Thoracic aorta (tissue), 2 donors: Measurements from ENCODE around the gene METTL13. TPM values are rescaled to one million over a fixed set of nuclear protein-coding genes. Genes with fewer than 3 reads are reported as not detected.

Experiments
- ATAC-seq: fragments of 150-250 bp; one replicate; pipeline ENCODE4 v1.8.0; 2017; ENCODE audit warnings: low read depth; ENCODE audit not compliant: insufficient number of reproducible peaks, low FRiP score
- DNase-seq: peaks from one replicate; pipeline ENCODE4 v3.0.0-alpha.2; 2020; ENCODE audit warnings: low spot score
- H3K27ac ChIP-seq, 2 donors: fragments of 200-600 bp; sonication (generic); 1 replicate in 1 of 2; 2 replicates in 1 of 2; pipeline ENCODE4 v1.5.1; 2016; ENCODE audit warnings: mild to moderate bottlenecking in 2 of 2, moderate library complexity in 2 of 2
- H3K27me3 ChIP-seq: fragments of 200-600 bp; sonication (generic); replicated peaks from 2 replicates; pipeline ENCODE4 v1.6.0; 2016; ENCODE audit warnings: mild to moderate bottlenecking; ENCODE audit not compliant: insufficient read depth
- H3K36me3 ChIP-seq: fragments of 200-600 bp; sonication (generic); one replicate; pipeline ENCODE4 v1.5.1; 2016
- H3K4me1 ChIP-seq, 2 donors: fragments of 200-600 bp; sonication (generic); 1 replicate in 1 of 2; 2 replicates in 1 of 2; pipeline versions ENCODE4 v1.5.1 to v1.6.0; 2016; ENCODE audit warnings: low read depth in 2 of 2, mild to moderate bottlenecking in 1 of 2; ENCODE audit not compliant: control insufficient read depth in 1 of 2
- H3K4me3 ChIP-seq: fragments of 200-600 bp; sonication (generic); 2 replicates; pipeline ENCODE4 v1.5.1; 2016; ENCODE audit warnings: mild to moderate bottlenecking
- H3K9me3 ChIP-seq: fragments of 200-600 bp; sonication (generic); 2 replicates; pipeline ENCODE4 v1.5.1; 2016
- total RNA-seq, 2 donors: library from RNA; depleted of rRNA; stranded (reverse); fragments of >200 nt; gene quantifications; one replicate each; pipeline versions ENCODE4 v1.1.0 to v1.2.3, GENCODE V29; 2016
- TF ChIP-seq, protein P1 (sequence below): fragments of 200-600 bp; sonication (generic); IDR thresholded peaks from one replicate; pipeline ENCODE4 v1.5.1; 2019; ENCODE audit warnings: antibody characterized with exemption

The METTL13 gene
- total RNA-seq, 2 donors from 2014 or later: 15.7 to 24.8 TPM

DNA sequence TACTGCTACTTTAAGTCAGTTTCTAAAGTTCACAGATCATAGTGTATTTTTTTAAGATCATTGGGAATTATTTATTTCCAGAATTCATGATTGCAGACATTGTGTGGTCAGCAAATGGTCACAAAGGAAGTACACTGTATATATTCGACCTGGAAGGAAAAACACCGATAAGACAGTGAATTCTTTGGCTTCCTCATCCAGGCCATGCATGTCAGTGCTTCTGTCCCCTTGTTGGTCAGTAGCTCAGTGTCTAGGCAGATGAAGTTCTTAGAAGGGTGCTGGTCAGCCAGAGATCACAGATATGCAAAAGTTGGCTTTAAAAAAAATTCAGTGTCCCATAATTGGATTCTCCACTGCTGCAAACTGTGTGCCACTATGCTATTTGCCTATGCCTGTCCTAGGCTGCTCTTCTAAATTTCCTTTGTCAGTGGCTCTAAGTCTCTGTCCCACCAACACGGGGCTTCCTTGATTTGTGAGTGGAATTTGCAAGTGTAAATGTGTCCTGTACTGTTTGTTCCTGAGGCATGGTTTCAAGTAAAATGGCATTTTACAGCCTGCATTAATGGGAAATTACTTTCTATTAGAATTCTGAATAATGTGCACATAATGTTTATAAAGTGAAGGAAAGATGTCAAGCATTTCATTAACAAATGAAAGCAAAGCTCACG, 27.6 kb upstream of the METTL13 start:
- Histone ChIP-seq H3K4me1 (peaks cover 4 to 29% of the 10 kb centered on the region in 2 donors), H3K9me3 (no peaks in the 10 kb centered on the region), H3K36me3 (no peaks in the 10 kb centered on the region), H3K27me3 (no peaks in the 10 kb centered on the region), H3K4me3 (peak overlapping the region; percentile 8), H3K27ac (peak overlapping the region in 1 of 2 donors; percentile 60)
- DNase-seq (no peak), ATAC-seq (no peak)
- TF ChIP-seq, protein P1, sequence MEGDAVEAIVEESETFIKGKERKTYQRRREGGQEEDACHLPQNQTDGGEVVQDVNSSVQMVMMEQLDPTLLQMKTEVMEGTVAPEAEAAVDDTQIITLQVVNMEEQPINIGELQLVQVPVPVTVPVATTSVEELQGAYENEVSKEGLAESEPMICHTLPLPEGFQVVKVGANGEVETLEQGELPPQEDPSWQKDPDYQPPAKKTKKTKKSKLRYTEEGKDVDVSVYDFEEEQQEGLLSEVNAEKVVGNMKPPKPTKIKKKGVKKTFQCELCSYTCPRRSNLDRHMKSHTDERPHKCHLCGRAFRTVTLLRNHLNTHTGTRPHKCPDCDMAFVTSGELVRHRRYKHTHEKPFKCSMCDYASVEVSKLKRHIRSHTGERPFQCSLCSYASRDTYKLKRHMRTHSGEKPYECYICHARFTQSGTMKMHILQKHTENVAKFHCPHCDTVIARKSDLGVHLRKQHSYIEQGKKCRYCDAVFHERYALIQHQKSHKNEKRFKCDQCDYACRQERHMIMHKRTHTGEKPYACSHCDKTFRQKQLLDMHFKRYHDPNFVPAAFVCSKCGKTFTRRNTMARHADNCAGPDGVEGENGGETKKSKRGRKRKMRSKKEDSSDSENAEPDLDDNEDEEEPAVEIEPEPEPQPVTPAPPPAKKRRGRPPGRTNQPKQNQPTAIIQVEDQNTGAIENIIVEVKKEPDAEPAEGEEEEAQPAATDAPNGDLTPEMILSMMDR: no peak

DNA sequence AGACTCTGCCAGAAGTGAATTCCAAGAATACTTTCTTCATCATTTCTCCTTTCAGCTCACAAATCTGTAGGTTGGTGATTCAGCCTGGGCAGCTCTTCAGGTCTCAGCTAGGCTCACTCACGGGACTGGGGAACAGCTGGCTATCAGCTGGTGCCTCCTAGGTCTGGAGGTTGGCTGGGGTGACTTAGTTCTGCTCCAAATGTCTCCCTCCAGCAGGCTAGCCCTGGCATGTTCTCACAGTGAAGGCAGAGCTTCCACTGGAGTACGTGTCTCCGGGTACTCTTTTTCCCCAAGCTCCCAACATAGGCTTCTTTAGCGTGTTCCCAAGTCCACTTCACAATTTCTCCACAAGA, 27.1 kb upstream of the METTL13 start:
- ATAC-seq: no peak
- Histone ChIP-seq H3K27me3 (no peaks in the 10 kb centered on the region), H3K36me3 (no peaks in the 10 kb centered on the region), H3K27ac (peak overlapping the region; percentile 59 to 60), H3K4me1 (peaks cover 4 to 29% of the 10 kb centered on the region in 2 donors), H3K9me3 (no peaks in the 10 kb centered on the region), H3K4me3 (peak overlapping the region; percentile 8)
- DNase-seq: no peak
- TF ChIP-seq, protein P1: no peak

- Histone ChIP-seq H3K9me3 (no peaks in the 10 kb centered on the region), H3K27ac (peak overlapping the region; percentile 59 to 60), H3K4me1 (peaks cover 4 to 29% of the 10 kb centered on the region in 2 donors), H3K4me3 (no peak overlapping the region), H3K36me3 (no peaks in the 10 kb centered on the region), H3K27me3 (no peaks in the 10 kb centered on the region)
- ATAC-seq (no peak), DNase-seq (no peak)
- TF ChIP-seq, protein P1: no peak
These were observed 26.5 kb upstream of the METTL13 start for GRCh38 chr1:171754971-171755370.

DNA sequence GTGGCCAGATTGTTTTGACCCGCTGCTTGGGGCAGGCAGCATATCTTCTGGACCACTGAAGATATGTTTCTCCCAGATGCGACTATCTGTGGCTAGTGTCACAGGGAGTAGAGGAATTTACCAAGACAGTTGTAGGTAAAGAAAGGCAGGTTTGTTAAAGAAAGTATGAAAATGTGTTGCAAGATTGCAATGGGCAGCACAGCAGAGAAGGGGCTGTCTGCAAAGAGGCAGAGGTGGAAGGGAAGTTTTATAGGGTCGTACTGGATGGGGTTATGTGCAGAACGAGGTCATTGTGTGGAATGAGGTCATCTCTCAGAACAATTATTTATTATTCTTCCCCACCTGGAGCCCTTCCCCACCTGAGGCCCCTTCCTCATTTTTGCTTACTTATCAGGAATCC, 24.6 kb upstream of the METTL13 start:
- Histone ChIP-seq H3K36me3 (no peaks in the 10 kb centered on the region), H3K4me3 (no peak overlapping the region), H3K4me1 (peaks cover 4 to 23% of the 10 kb centered on the region in 2 donors), H3K27ac (no peak overlapping the region), H3K27me3 (no peaks in the 10 kb centered on the region), H3K9me3 (no peaks in the 10 kb centered on the region)
- ATAC-seq (no peak), DNase-seq (no peak)
- TF ChIP-seq, protein P1: no peak

DNA sequence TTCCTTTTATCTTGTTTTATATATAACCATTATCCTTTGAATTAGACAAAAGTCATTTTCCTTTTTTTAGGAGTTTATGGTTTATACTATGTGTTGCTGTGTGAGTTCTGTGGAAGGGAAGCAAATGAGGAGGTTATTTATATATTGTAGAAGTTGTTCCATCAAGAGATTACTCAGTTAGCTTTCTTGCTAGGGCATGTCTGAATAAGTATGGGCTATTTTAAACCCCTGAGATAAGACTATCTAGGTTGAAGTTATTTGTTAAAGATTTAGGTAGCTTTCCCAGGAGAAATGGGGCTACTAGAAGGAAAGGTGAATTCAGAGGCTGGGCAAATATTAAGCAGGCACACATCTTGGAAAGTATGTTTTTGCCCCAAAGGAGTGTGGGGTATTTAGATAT, 23.4 kb upstream of the METTL13 start:
- Histone ChIP-seq H3K27me3 (no peaks in the 10 kb centered on the region), H3K36me3 (no peaks in the 10 kb centered on the region), H3K4me1 (peaks cover 4 to 15% of the 10 kb centered on the region in 2 donors), H3K9me3 (no peaks in the 10 kb centered on the region), H3K4me3 (no peak overlapping the region), H3K27ac (no peak overlapping the region)
- TF ChIP-seq, protein P1: no peak
- no peak for DNase-seq
- no peak for ATAC-seq
